BLaER1 treated with 17β-estradiol and CSF1 and Interleukin-3, amounts not matched to agents 10 nM and 100 nM (cell line): Measurements from ENCODE around the gene TOMM20.

Source experiments
- H3K27ac ChIP-seq, 11 experiments: shearing (Covaris generic); formaldehyde crosslinking; 2 replicates each; pipeline ENCODE4 v1.8.1; 2022
- H3K27me3 ChIP-seq, 11 experiments: shearing (Covaris generic); formaldehyde crosslinking; 2 replicates each; pipeline ENCODE4 v1.8.1; 2022
- H3K36me3 ChIP-seq, 11 experiments: shearing (Covaris generic); formaldehyde crosslinking; 2 replicates each; pipeline ENCODE4 v1.8.1; 2022
- H3K4me1 ChIP-seq, 10 experiments: shearing (Covaris generic); formaldehyde crosslinking; 2 replicates each; pipeline ENCODE4 v1.8.1; 2022
- H3K4me2 ChIP-seq, 11 experiments: shearing (Covaris generic); formaldehyde crosslinking; 2 replicates each; pipeline ENCODE4 v1.8.1; 2022
- H3K4me3 ChIP-seq, 10 experiments: shearing (Covaris generic); formaldehyde crosslinking; 2 replicates each; pipeline ENCODE4 v1.8.1; 2022
- H3K9ac ChIP-seq, 11 experiments: shearing (Covaris generic); formaldehyde crosslinking; 2 replicates each; pipeline ENCODE4 v1.8.1; 2022
- H3K9me3 ChIP-seq, 11 experiments: shearing (Covaris generic); formaldehyde crosslinking; replicated peaks in 1 of 11; 2 replicates each; pipeline ENCODE4 v1.8.1; 2022
- H4K20me1 ChIP-seq, 11 experiments: shearing (Covaris generic); formaldehyde crosslinking; 2 replicates each; pipeline ENCODE4 v1.8.1; 2022
- Cebpa-rat ChIP-seq, 11 experiments: shearing (Covaris generic); IDR thresholded peaks; 2 replicates each; pipeline ENCODE4 v1.8.1; 2022

TOMM20 gene

DNA sequence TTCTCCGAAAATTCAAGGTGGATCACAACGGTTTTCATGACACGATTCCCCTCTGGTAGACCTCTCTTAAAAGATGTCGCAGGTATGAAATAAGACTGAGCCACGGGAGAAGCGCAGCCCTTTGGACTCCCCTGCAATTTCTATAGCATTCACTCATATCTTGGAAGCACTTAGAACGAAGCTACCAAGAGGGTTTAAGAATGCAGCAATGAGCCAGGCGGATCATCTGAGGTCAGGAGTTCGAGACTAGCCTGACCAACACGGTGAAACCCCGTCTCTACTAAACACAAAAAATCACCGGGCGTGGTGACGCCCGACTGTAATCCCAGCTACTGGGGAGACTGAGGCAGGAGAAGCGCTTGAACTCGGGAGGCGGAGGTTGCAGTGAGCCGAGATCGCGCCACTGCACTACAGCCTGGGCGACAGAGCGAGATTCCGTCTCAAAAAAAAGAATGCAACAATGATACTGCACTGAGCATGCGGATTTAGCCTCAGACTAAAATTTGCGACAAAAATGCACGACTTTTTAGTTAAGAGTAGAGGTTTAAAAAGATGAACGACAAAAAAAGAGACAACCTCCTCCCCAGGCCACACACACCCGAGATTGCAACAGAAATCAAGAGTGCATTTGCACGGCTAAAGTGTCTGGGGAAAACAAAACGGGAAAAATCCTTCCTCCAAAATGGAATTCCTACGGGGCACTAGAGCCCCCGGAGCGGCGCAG is 743 bp downstream of the TOMM20 start:
- H3K4me2 ChIP-seq = peak overlapping the region; percentile 84 to 95 (median 88)
- peak overlapping the region; percentile 85 to 99 (median 96) for H3K27ac ChIP-seq
- H3K4me3 ChIP-seq = peak overlapping the region; percentile 86 to 98 (median 92)
- H3K36me3 ChIP-seq = peaks cover 25 to 75% (median 64%) of the 10 kb centered on the region in 11 experiments
- peak overlapping the region; percentile 91 to 99 (median 97) for H3K9ac ChIP-seq
- peaks cover 49 to 54% (median 52%) of the 10 kb centered on the region in 11 experiments for H4K20me1 ChIP-seq
- no peak for TF ChIP-seq Cebpa-rat (IDR thresholded peaks at IDR 0.05)
- peaks cover 33 to 58% (median 44%) of the 10 kb centered on the region in 10 experiments for H3K4me1 ChIP-seq
- H3K9me3 ChIP-seq = no peaks in the 10 kb centered on the region
- H3K27me3 ChIP-seq = no peaks in the 10 kb centered on the region

DNA sequence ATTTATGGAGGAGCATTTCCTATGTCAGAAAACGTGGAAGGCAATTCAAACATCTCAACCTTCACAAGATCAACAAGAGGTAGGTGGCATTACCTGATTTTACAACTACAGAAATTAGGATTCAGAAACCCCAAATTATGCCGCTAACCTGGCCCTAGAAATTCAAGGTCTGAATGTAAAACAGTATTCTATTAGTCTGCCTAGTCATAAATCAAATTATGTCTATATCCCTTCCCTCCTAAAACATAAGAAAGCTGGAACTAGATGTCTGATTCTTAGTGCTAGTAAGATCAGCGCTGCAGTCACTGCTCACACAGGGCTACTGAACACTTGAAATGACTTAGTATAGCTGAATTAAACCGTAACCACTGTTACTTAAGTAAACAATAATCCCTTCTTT is 1.4 kb downstream of the TOMM20 start:
- peaks cover 55 to 61% (median 59%) of the 10 kb centered on the region in 11 experiments for H4K20me1 ChIP-seq
- TF ChIP-seq Cebpa-rat (IDR thresholded peaks at IDR 0.05) = no peak
- H3K27me3 ChIP-seq = no peaks in the 10 kb centered on the region
- H3K4me2 ChIP-seq = peak overlapping the region; percentile 84 to 95 (median 88)
- H3K9me3 ChIP-seq = no peaks in the 10 kb centered on the region
- H3K4me3 ChIP-seq = peak overlapping the region; percentile 86 to 98 (median 92)
- peak overlapping the region in 10 of 11 experiments; percentile 91 to 99 (median 97); a peak in 20 of 22 replicates for H3K27ac ChIP-seq
- H3K9ac ChIP-seq = peak overlapping the region; percentile 91 to 99 (median 97)
- H3K36me3 ChIP-seq = peaks cover 18 to 75% (median 64%) of the 10 kb centered on the region in 11 experiments
- H3K4me1 ChIP-seq = peaks cover 33 to 64% (median 49%) of the 10 kb centered on the region in 10 experiments

DNA sequence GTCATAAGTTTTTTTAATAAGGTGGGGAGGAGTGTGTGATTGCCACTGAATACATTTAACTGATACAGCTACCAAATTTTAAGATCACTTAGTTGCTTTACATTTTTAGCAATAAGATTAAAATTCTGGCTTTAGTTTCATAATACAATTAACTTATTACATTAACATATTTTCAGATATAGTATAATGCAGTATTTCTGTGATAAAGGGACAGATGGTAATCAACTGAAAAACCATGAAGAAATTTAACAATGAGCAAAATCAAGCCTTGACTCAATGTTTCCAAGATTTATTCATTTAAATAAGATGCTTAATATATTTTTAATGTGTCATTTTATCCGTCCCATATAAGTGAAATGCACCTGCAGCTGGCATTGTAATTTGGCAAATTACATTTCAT is 4.0 kb downstream of the TOMM20 start:
- Histone ChIP-seq H3K9ac (peak overlapping the region in 1 of 11 experiments; percentile 16; a peak in 1 of 22 replicates), H3K36me3 (peaks cover 34 to 78% (median 72%) of the 10 kb centered on the region in 11 experiments), H3K27me3 (no peaks in the 10 kb centered on the region), H3K9me3 (no peaks in the 10 kb centered on the region), H4K20me1 (peaks cover 79 to 86% (median 84%) of the 10 kb centered on the region in 11 experiments), H3K4me2 (peak overlapping the region in 10 of 11 experiments; percentile 0 to 88 (median 36); a peak in 8 of 22 replicates), H3K4me1 (peaks cover 33 to 65% (median 49%) of the 10 kb centered on the region in 10 experiments), H3K4me3 (no peak overlapping the region), H3K27ac (no peak overlapping the region)
- no peak for TF ChIP-seq Cebpa-rat (IDR thresholded peaks at IDR 0.05)

DNA sequence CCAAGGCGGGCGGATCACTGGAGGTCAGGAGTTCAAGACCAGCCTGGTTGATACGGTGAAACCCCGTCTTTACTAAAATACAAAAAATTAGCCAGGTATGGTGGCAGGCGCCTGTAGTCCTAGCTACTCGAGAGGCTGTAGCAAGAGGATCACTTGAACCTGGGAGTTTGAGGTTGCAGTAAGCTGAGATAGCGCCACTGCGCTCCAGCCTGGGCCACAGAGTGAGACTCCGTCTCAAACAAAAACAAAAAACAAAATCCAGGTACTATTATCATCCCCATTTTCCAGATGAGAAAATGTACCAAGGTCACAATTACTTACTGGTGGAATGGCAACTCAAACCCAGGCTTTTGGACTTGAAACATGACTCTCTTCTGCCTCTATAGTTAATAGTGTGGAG is 4.5 kb downstream of the TOMM20 start:
- H4K20me1 ChIP-seq = peaks cover 82 to 91% (median 90%) of the 10 kb centered on the region in 11 experiments
- H3K9ac ChIP-seq = peak overlapping the region in 1 of 11 experiments; percentile 42; a peak in 2 of 22 replicates
- no peaks in the 10 kb centered on the region for H3K9me3 ChIP-seq
- H3K27ac ChIP-seq = no peak overlapping the region
- peak overlapping the region; percentile 0 to 87 (median 19); a peak in 11 of 22 replicates for H3K4me2 ChIP-seq
- no peaks in the 10 kb centered on the region for H3K27me3 ChIP-seq
- no peak for TF ChIP-seq Cebpa-rat (IDR thresholded peaks at IDR 0.05)
- peaks cover 39 to 83% (median 77%) of the 10 kb centered on the region in 11 experiments for H3K36me3 ChIP-seq
- H3K4me1 ChIP-seq = peaks cover 33 to 59% (median 46%) of the 10 kb centered on the region in 10 experiments
- no peak overlapping the region for H3K4me3 ChIP-seq

DNA sequence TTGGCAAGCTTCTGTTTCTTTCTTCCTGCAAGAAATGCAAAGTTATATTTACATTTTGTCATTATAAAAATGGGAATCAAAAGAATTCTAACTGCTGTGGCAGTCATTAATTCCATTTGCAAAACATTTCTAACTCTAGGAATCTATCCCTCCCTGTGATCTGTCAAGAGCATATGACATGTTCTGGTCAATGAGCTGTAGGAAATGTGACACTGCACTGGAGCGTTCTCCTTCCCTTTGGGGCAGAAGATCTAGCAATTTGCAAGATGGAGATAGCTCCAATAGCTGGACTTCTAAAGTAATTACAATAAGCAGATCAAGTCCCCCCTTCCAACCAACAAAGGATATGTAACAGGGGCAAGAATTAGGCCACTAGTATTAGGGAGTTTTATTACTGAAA is 6.3 kb downstream of the TOMM20 start:
- H3K36me3 ChIP-seq = peaks cover 57 to 100% (median 95%) of the 10 kb centered on the region in 11 experiments
- TF ChIP-seq Cebpa-rat (IDR thresholded peaks at IDR 0.05) = no peak
- H3K27ac ChIP-seq = 0 out of 22 replicates have a peak overlapping the region, but pooled peaks of 1 of the 11 experiments have one; percentile 14
- no peaks in the 10 kb centered on the region for H3K27me3 ChIP-seq
- peaks cover 89 to 100% (median 100%) of the 10 kb centered on the region in 11 experiments for H4K20me1 ChIP-seq
- no peak overlapping the region for H3K4me3 ChIP-seq
- no peaks in the 10 kb centered on the region for H3K9me3 ChIP-seq
- peak overlapping the region in 5 of 11 experiments; percentile 6 to 33 (median 19); a peak in 6 of 22 replicates for H3K4me2 ChIP-seq
- peaks cover 33 to 56% (median 44%) of the 10 kb centered on the region in 10 experiments for H3K4me1 ChIP-seq
- peak overlapping the region in 2 of 11 experiments; percentile 10 to 34; a peak in 1 of 22 replicates for H3K9ac ChIP-seq

DNA sequence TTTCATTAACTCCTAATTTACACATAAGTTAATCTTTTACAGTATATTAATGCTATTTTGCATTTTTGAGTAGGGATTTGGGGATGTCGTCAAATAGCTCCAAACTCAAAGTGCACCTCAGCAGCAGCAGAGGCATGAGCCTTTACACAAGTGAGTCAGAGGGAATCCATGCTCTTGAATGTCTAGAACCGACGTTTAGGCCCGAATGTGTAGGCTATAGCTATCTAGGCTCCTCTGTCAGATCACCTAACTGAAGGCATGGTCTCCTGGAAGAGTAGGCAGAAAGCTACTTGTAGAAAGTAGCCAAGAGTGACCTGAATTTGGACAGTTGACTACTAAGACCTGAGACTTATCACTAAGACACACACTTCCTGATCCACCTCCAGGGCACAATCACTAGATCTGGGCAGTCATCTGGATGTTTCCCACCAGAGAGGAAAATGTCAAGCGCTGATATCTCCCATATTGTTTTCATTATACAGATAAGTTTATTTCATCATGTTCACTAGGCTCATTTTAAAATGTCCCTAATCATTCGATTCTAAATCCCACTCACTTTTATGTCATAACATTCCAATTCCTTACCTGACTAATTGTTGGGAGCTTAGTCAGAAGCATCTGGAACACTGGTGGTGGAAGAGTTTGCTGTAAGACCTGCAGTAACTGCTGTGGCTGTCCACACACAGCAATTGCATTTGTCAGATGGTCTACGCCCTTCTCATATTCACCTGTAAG is 15.3 kb downstream of the TOMM20 start:
- H3K27me3 ChIP-seq = no peaks in the 10 kb centered on the region
- H3K9me3 ChIP-seq = no peaks in the 10 kb centered on the region
- H3K36me3 ChIP-seq = peaks cover 97 to 100% (median 98%) of the 10 kb centered on the region in 11 experiments
- H3K4me1 ChIP-seq = no peaks in the 10 kb centered on the region
- H3K4me3 ChIP-seq = no peak overlapping the region
- no peak overlapping the region for H3K27ac ChIP-seq
- no peak overlapping the region for H3K9ac ChIP-seq
- no peak for TF ChIP-seq Cebpa-rat (IDR thresholded peaks at IDR 0.05)
- H4K20me1 ChIP-seq = peaks cover 64 to 99% (median 93%) of the 10 kb centered on the region in 11 experiments; a peak in 21 of 22 replicates
- no peak overlapping the region for H3K4me2 ChIP-seq

DNA sequence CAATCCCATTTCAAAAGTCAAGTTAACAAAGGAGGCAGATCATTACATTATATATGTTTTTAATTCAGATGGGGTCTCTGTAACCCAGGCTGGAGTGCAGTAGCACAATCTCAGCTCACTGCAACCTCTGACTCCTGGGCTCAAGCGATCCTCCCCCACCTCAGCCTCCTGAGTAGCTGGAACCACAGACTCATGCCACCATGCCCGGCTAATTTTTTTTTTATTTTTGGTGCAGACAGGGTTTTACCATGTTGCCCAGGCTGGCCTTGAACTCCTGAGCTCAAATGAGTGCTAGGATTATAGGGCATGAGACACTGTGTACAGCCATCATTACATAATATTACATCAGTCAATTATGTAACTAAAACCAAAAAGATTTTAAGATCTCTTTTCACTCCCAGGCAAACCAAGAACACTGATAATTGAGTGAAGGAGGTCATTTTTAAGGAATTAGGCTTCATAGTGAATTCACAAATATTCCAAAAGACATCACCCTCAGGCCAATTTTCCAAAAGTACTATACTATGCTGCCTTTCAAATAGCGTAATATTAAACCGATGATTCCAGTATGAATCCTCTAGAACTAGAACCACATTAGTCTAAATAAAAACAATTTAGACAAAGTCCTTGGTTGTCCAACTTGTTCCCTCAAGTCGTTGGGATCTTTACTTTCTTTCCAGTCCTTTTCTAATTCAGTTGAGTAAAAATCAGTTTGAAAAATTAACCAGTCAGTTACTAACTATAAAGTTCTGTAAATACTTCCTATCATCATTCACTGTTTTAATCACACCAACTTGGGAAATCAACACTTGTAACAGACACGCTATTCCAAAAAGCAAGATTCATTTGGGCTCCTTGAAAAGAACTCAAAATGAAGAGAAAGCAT is 16.1 kb downstream of the TOMM20 start:
- Histone ChIP-seq H3K27ac (no peak overlapping the region), H3K4me2 (no peak overlapping the region), H4K20me1 (peaks cover 56 to 98% (median 92%) of the 10 kb centered on the region in 11 experiments; a peak in 20 of 22 replicates), H3K4me1 (no peaks in the 10 kb centered on the region), H3K36me3 (peaks cover 97 to 100% (median 98%) of the 10 kb centered on the region in 11 experiments), H3K27me3 (no peaks in the 10 kb centered on the region), H3K4me3 (no peak overlapping the region), H3K9me3 (no peaks in the 10 kb centered on the region), H3K9ac (no peak overlapping the region)
- no peak for TF ChIP-seq Cebpa-rat (IDR thresholded peaks at IDR 0.05)

DNA sequence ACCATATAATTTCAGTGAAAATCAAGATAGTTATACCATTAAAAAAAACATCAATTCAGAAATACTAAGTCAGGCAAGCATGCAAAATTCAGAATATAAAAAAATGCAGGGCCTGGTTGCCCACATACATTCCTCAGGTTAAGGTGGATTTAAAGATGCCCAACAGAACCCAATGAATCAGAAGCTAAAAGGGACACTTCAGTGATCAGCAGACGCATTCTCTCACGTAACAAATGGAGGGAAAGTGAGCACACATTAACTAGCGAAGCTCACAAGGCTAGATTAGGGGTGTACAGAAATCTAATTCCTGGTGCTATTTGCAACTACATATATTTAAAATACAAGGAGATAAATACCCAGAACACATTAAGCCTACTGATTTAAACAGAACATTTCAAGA is 17.5 kb downstream of the TOMM20 start:
- peaks cover 87 to 100% (median 94%) of the 10 kb centered on the region in 11 experiments for H3K36me3 ChIP-seq
- H3K27ac ChIP-seq = no peak overlapping the region
- H3K27me3 ChIP-seq = no peaks in the 10 kb centered on the region
- no peak overlapping the region for H3K4me3 ChIP-seq
- no peak overlapping the region for H3K4me2 ChIP-seq
- TF ChIP-seq Cebpa-rat (IDR thresholded peaks at IDR 0.05) = no peak
- H3K9ac ChIP-seq = no peak overlapping the region
- H4K20me1 ChIP-seq = peaks cover 50 to 89% (median 84%) of the 10 kb centered on the region in 11 experiments; a peak in 20 of 22 replicates
- H3K9me3 ChIP-seq = no peaks in the 10 kb centered on the region
- no peaks in the 10 kb centered on the region for H3K4me1 ChIP-seq
